ENCODE measurements around the gene RAB26.

Gene RAB26

GRCh38 chr16:2181952-2182351 lies 33.5 kb downstream of the RAB26 start:
- no peak for DNase-seq

GRCh38 chr16:2183671-2184070 lies 35.2 kb downstream of the RAB26 start:
- DNase-seq, result no peak

DNA sequence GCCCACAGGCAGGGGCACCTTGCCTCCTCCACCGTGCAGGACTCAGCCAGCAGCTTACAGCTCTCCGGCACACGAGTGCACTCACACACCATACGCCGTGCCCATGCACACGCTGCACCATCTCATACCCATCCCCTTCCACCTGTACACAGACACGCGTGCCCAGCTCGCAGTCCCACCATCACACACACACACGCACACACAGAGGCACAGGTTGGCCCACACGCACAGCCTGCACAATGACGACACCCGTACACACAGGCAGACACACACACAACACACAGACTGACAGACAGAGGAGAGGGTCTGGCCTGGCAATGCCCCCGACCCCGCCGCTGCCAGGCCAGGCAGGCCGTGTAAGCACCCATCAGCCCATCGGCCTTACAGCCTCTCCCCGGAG lies 35.9 kb downstream of the RAB26 start:
- no peak for DNase-seq

GRCh38 chr16:2184962-2185361 lies 36.5 kb downstream of the RAB26 start:
- DNase-seq, result no peak

GRCh38 chr16:2186064-2186463 lies 37.6 kb downstream of the RAB26 start:
- no peak for DNase-seq

DNA sequence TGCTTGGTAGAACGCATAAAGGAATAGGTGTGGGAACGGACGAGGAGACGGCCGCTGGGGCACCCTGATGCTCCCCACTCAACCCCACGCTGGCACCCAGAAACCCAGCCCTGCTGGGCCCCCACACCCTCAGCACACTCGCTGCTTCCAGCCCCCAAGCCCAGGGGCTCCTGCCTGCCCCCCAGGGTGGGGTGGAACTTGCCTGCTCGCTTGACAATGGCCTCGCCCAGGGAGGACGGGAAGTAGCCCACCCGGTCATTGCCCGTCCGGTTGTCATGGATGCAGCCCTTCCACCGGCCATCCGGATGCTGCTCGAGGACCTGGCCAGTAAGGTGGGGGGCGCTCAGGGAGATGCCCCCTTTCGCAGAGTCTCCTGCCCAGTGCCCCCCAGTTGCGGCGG lies 38.1 kb downstream of the RAB26 start:
- DNase-seq, result no peak

DNA sequence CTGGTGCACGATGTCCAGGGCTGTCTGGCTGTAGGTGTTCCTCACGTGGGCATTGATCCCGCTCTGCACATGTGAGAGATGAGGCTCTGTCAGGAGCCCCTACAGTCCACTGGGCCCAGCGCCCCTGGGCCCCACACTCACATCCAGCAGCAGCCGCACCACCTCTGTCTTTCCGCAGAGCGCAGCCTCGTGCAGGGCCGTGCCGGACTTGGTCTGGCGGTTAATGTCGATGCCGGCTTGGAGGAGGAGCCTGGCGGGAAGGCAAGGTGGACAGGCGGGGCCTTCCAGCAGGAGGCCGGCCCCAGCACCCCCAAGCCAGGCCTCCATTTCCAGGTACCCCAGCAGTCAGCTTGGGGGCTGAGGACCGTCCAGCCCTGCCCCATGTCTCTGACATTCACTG lies 38.8 kb downstream of the RAB26 start:
- DNase-seq, result no peak

GRCh38 chr16:2188395-2188794 lies 40.0 kb downstream of the RAB26 start:
- no peak for DNase-seq

- no peak for DNase-seq
Observed at GRCh38 chr16:2189252-2189893, 40.9 kb downstream of the RAB26 start.

- peak; percentile 28 for DNase-seq
Observed at GRCh38 chr16:2190002-2190658, 41.7 kb downstream of the RAB26 start.

GRCh38 chr16:2190659-2191445 lies 42.4 kb downstream of the RAB26 start:
- DNase-seq, result peak; percentile 78

DNA sequence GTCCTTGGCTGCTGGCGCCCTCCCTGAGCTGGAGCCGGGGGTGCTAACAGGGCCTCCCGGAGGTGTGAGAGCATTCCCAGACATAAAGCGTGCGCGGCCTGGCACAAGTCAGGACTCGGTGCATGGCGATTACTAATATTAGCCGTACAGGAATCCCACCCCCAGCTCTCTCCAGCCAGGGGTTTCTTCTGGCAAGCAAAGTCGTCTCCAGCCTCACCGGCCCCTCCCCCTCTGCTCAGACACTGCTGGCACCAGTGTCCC lies 43.0 kb downstream of the RAB26 start:
- no peak for DNase-seq

GRCh38 chr16:2194166-2194834 lies 45.9 kb downstream of the RAB26 start:
- no peak for DNase-seq

DNA sequence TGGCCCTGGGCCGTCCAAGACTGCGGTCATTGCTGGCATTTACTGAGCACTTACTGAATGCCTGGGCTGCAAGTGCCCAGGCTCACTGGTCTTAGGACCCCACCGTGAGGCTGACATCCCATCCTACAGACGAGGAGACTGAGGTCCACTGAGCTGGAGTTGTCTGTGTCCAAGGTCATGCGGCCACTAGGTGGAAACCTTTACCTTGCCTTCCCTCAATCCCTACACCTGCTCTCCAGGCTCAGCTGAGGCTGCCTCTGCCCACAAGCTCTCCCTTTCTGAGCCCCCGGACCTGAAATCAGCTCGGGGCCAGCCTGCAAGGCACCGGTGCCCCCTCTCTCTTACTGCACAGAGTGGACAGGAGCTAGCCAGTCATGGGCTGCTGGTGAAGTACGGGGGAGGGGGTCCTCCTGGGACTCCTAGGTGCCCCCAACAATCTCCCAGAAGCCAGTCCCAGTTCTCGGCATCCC lies 46.5 kb downstream of the RAB26 start:
- peak; percentile 74 for DNase-seq

DNA sequence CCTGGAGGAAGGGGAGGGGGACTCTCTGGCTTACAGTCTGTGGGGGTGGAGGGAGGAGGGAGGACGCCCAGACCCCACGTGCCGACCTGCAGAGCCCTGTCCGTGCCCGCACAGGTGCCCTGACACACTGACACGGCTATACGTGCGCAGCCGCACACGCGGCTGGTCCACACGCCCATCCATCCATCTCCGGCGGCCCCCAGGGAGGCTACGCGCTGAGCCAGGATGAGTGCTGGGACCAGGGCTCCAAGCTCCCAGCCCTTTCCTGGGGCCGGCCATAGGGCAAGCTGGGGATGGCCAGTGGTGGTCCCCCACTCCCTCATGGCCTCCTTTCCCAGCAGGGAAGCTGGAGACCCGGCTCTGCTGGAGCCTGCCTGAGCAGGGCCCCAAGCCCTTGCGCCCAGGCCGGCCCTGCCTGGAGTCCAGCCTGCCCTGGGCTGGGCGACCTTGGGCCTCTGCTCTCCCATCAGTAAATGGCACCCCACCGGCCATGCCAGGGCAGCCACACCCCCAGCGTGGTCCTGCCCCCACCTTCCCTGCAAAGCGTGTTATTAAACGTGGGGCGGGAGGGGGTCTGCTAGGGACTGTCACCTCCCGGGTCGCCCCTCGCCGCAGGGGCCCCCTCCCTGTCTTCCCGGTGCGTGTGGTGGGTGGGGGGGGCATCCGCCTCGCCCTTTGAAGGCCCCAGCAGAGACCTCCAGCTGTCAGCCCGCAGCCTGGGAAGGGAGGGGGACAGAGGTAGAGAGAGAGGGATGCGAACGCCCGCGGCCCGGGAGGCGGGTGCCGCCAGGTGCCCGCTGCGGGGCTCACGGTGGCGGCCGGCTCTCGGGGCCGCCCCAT lies 47.1 kb downstream of the RAB26 start:
- peak; percentile 28 for DNase-seq

- DNase-seq, result peak; percentile 21
Observed at GRCh38 chr16:2196162-2196980, 47.9 kb downstream of the RAB26 start, which contains the start of gene CASKIN1. Gene CASKIN1, minus strand, starts transcription at chr16:2196605. Its CDS starts 173 bp downstream, at chr16:2196432.

GRCh38 chr16:2196981-2197511 lies 48.6 kb downstream of the RAB26 start:
- no peak for DNase-seq

DNA sequence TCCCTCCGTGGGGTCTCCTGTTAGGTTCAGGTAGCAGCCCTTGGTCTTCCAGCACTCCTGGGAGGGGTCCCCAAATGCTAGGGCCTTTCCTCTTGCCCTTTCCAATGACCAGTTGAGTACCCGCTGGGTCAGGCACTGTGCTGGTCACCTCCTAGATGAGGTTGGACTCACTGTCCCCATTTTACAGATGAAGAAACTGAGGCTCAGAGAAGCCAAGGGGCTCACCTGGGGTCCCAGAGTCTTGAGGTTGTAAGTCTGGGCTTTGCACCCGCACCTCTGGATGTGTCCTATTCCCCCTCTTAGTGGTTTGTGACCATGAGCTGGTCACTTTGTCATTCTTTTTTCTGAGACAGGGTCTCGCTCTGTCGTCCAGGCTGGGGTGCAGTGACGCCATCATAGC lies 49.3 kb downstream of the RAB26 start:
- no peak for DNase-seq

DNA sequence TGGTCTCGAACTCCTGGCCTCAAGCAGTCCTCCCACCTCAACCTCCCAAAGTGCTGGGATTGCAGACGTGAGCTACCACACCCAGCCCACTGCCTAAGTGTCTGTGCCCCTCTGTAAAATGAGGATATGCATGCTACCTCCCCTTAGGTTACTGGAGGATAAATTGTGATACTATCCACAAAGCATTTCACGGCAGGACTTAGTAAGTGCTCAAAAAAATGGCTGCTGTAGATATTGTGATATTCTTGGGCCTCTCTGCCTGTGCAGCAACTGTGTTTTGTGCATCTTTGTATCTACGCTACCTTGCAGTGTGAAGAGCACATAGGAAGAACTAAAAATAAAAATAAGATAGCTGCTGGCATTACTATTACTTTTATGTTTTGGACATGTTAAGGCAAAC lies 49.9 kb downstream of the RAB26 start:
- no peak for DNase-seq

- DNase-seq, result no peak
Observed at GRCh38 chr16:2199095-2199494, 50.7 kb downstream of the RAB26 start.

GRCh38 chr16:2199621-2200139 lies 51.3 kb downstream of the RAB26 start:
- DNase-seq, result no peak
